ENCODE measurements around the gene CHPF2.

- TF ChIP-seq, protein P1, sequence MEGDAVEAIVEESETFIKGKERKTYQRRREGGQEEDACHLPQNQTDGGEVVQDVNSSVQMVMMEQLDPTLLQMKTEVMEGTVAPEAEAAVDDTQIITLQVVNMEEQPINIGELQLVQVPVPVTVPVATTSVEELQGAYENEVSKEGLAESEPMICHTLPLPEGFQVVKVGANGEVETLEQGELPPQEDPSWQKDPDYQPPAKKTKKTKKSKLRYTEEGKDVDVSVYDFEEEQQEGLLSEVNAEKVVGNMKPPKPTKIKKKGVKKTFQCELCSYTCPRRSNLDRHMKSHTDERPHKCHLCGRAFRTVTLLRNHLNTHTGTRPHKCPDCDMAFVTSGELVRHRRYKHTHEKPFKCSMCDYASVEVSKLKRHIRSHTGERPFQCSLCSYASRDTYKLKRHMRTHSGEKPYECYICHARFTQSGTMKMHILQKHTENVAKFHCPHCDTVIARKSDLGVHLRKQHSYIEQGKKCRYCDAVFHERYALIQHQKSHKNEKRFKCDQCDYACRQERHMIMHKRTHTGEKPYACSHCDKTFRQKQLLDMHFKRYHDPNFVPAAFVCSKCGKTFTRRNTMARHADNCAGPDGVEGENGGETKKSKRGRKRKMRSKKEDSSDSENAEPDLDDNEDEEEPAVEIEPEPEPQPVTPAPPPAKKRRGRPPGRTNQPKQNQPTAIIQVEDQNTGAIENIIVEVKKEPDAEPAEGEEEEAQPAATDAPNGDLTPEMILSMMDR (IDR thresholded peaks at IDR 0.05), result no peak
- TF ChIP-seq POLR2A (IDR thresholded peaks at IDR 0.05), result no peak
These were observed 40.7 kb upstream of the CHPF2 start for GRCh38 chr7:151191544-151191943.

All from breast epithelium (tissue), 3 donors.